Forelimb muscle (tissue), 1 donor: Measurements from ENCODE around the gene TNIP2. TPM values are rescaled to one million over a fixed set of nuclear protein-coding genes. Genes with fewer than 3 reads are reported as not detected.
"Not testable (repeated sequence)": the region's sequence is repeated elsewhere in the genome, so short reads cannot be mapped to it uniquely, and the experiment has no call there.

Source experiments
- DNase-seq: peaks from one replicate; pipeline ENCODE4 v3.0.0-alpha.2; 2013; ENCODE audit warnings: low read depth
- polyA plus RNA-seq: library from polyadenylated mRNA; unstranded; fragments of 120-200 nt; gene quantifications from one replicate; pipeline ENCODE4 v1.2.1, GENCODE V29; 2013; ENCODE audit not compliant: insufficient read length

TNIP2 gene
- polyA plus RNA-seq, 1 donor, result 11.4 TPM

GRCh38 chr4:2744576-2745270, 11.4 kb downstream of the TNIP2 start:
- no peak for DNase-seq

GRCh38 chr4:2743518-2744445, 12.4 kb downstream of the TNIP2 start:
- DNase-seq, result no peak

DNA sequence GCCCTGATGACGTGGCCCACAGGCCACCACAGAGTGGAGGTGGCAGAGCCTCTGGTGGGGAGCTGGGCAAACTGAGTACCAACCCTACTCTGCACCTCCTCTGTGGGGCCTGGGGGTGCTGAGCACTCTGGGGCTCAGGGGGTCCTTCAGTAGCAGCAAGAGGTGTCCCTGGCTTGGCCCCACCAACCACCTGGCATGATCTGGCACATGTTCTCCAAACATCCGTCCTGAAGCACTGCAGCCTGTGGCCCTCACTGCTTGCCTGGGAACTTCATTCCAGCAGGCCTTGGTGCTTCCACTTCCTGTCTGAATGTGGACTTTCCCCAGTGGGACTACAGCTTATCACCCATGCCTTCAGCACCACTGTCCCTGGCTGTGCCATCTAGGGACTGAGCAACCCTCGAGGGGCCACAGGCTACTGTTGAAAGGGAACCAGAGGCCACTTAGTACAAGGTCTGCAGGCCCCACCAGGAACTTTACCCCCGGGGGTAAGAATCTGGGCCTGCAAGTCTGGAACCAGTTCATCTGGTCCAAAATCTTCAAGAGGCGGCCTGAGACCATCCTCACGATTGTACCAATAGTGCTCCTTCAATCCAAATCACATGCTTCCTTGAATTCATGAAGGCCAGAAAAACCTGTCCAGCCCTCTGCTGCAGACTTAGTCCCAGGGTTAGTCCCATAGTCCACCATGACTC, 13.2 kb downstream of the TNIP2 start:
- no peak for DNase-seq

- DNase-seq, result no peak
These were observed 13.9 kb downstream of the TNIP2 start for GRCh38 chr4:2742081-2742822.

DNA sequence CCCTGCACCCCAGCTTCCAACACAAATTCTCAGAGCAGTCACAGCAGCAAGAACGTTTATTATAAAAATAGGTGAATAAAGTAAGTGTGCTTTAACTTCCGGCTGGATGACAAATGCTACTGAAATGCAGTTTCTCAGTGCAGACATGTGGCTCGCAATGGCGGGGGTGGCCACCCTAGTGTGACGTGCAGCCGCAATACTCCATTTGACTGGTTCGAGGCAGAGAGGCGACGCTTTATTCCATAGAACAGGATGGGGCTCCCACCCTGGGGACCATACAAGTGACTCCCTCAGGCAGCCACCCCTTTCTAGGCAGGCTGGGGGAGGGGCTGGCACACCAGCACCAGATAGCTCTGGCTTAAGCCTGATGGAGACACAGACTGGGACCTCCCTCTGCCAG, 14.5 kb downstream of the TNIP2 start:
- DNase-seq, result no peak

GRCh38 chr4:2738296-2738695, 17.8 kb downstream of the TNIP2 start:
- DNase-seq, result not testable (repeated sequence)

DNA sequence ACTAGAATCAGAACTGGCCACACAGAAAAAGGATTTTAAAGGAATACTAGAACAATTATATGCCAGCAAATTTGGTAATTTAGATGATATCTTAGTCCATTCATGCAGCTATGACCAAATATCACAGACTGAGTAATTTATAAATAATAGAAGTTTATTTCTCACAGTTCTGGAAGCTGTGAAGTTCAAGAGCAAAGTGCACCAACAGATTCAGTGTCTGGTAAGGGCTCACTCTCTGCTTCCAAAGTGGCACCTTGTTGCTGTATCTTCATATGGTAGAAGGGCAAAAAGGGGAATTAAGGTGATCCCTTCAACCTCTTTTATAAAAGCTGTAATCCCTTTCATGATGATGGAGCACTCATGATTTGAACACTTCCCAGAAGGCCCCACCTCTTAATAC, 20.3 kb downstream of the TNIP2 start:
- DNase-seq, result no peak

GRCh38 chr4:2734612-2735011, 21.5 kb downstream of the TNIP2 start:
- DNase-seq, result no peak

- DNase-seq, result no peak
These were observed 22.1 kb downstream of the TNIP2 start for GRCh38 chr4:2733844-2734574.

GRCh38 chr4:2733001-2733843, 22.9 kb downstream of the TNIP2 start:
- no peak for DNase-seq

GRCh38 chr4:2732526-2732925, 23.6 kb downstream of the TNIP2 start:
- no peak for DNase-seq

DNA sequence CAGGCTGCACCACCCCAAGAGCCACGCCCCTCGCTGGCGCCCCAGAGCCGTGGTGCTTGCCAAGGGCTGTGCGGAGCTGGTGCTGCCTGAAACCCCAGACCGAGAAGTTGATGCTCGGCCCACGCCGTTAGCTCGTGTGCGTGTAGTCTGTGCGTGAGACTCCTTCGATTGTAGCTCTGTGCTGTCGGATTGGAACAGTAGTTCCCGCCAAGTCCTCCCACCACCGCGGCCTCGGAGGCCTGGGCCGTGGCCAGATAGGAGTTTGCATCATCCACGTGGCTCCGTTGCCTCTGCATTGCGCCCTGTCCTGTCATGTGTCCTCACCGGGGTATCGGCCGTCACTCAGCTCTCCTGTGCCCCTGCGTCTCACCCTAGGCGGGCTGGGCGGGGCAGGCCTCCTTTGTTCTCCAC, 24.2 kb downstream of the TNIP2 start:
- DNase-seq, result no peak

GRCh38 chr4:2729533-2729875, 26.6 kb downstream of the TNIP2 start:
- DNase-seq, result no peak

GRCh38 chr4:2728806-2729532, 27.2 kb downstream of the TNIP2 start:
- DNase-seq, result no peak

DNA sequence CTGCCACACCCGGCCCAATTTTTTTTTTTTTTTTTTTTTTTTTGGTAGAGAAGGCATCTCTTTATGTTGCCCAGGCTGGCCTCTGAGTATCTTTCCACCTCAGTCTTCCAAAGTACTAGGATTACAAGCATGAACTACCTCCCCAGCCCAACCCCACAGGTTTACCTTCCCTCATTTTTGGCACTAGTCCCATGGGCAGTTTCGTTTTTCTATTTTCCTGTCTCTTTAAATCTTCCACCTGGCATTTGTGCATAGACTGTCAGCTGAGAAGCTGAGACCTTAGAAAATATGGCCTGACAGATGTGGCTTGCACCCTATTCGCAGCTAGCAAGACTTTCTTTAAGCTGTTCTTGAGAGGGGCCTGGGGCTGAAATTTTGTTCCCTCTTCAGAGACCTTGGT, 27.9 kb downstream of the TNIP2 start:
- DNase-seq, result no peak

DNA sequence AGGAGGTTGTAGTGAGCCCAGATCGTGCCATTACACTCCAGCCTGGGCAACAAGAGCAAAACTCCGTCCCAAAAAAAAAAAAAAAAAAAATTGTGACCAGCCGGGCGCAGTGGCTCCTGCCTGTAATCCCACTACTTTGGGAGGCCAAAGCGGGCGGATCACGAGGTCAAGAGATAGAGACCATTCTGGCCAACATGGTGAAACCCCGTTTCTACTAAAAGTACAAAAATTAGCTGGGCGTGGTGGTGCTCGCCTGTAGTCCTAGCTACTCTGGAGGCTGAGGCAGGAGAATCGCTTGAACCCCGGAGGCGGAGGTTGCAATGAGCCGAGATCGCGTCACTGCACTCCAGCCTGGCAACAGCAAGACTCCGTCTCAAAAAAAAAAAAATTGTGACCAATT, 29.3 kb downstream of the TNIP2 start:
- not testable (repeated sequence) for DNase-seq

DNA sequence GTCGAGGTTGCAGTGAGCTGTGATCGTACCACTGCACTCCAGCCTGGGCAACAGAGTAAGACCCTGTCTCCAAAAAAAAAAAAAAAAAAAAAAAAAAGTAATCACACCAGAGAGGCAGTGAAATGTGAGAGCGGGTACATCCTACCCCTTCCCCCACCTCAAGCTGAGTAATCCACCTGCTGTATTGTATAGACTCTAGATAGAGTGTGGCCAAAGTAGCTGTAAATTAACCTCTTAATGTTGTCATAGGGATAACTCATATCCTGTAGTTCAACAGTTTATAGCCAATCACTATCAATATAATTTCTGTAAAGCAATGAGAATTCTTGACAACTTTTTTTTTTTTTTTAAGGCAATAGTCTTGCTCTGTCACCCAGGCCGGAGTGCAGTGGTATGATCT, 30.8 kb downstream of the TNIP2 start:
- no peak for DNase-seq

- no peak for DNase-seq
These were observed 32.4 kb downstream of the TNIP2 start for GRCh38 chr4:2723751-2724150.

DNA sequence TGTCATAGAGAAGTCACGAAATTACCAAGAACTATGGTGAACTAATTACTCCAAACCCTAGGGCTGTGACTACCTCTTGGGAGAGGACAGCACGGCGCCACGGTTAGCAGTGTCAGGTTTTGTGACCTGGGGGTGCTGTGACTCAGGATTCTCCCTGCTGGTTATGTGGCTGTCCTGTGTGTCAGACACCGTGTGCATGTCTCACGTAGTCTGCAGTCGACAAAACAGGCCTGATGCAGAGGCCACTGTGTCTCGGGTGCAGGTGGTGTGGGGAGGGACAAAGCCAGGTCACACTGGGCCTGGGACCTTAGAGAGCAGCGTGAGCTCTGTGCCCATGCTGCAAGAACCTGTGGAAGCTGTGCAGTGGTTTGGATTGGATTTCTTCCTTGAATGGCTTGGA, 34.1 kb downstream of the TNIP2 start:
- DNase-seq, result no peak

- no peak for DNase-seq
These were observed 34.5 kb downstream of the TNIP2 start for GRCh38 chr4:2721586-2721985.
